H1 (cell line): Measurements from ENCODE around the gene EPHB3. TPM values are rescaled to one million over a fixed set of nuclear protein-coding genes. Genes with fewer than 3 reads are reported as not detected.

Experiments used
- CTCF ChIA-PET: fragments of 300-600 bp; sonication (Branson Sonifier 250); formaldehyde crosslinking; loops from one replicate; lab custom pipeline; 2021; ENCODE audit not compliant: partially characterized antibody; lab: Charles Lee
- POLR2A ChIA-PET: fragments of 300-600 bp; sonication (Branson Sonifier 250); formaldehyde crosslinking; loops from one replicate; lab custom pipeline; 2021; ENCODE audit warnings: inconsistent platforms; ENCODE audit not compliant: partially characterized antibody; lab: Charles Lee
- DNase-seq, 2 experiments: peaks; one replicate each; pipeline versions ENCODE4 v3.0.0 to v3.0.0-alpha.2; 2010 to 2022; ENCODE audit warnings: low spot score in 2 of 2, low read depth in 1 of 2, mixed read lengths in 1 of 2
- FAIRE-seq: peaks from 2 replicates; lab custom pipeline; 2011; peaks lifted over from hg19 to GRCh38; lab: Jason Lieb, UNC
- H2AFZ ChIP-seq: 2 replicates; pipeline ENCODE4 v1.8.1; 2012; ENCODE audit warnings: low read length, inconsistent platforms
- H2AK5ac ChIP-seq: 2 replicates; pipeline ENCODE4 v1.6.1; 2013; ENCODE audit warnings: low read depth, low read length
- H2BK120ac ChIP-seq: replicated peaks from 2 replicates; pipeline ENCODE3; 2013; ENCODE audit warnings: low read depth, low read length, inconsistent platforms
- H2BK12ac ChIP-seq: 2 replicates; pipeline ENCODE4 v1.6.1; 2013; ENCODE audit warnings: low read depth, low read length
- H2BK15ac ChIP-seq: 2 replicates; pipeline ENCODE4 v1.6.1; 2013; ENCODE audit warnings: low read length
- H2BK20ac ChIP-seq: 2 replicates; pipeline ENCODE4 v1.6.1; 2013; ENCODE audit warnings: low read length
- H2BK5ac ChIP-seq: 2 replicates; pipeline ENCODE4 v1.6.1; 2013; ENCODE audit warnings: low read depth, low read length
- H3K14ac ChIP-seq: 2 replicates; pipeline ENCODE4 v1.6.1; 2013; ENCODE audit warnings: inconsistent platforms; ENCODE audit not compliant: insufficient read length
- H3K18ac ChIP-seq: 2 replicates; pipeline ENCODE4 v1.6.1; 2013; ENCODE audit warnings: low read length; ENCODE audit errors: extremely low read depth
- H3K23ac ChIP-seq: 2 replicates; pipeline ENCODE4 v1.6.1; 2013; ENCODE audit warnings: inconsistent platforms; ENCODE audit not compliant: insufficient read length
- H3K23me2 ChIP-seq: 2 replicates; pipeline ENCODE4 v1.6.1; 2013; ENCODE audit warnings: low read depth, low read length
- H3K27ac ChIP-seq: 2 replicates; pipeline ENCODE4 v1.6.1; 2011; ENCODE audit warnings: low read depth, low read length, inconsistent platforms
- H3K27me3 ChIP-seq, 4 experiments: replicated peaks in 1 of 4; 1 replicate in 1 of 4; 2 replicates in 3 of 4; pipeline versions ENCODE4 v1.6.1 to v1.8.1; 2011 to 2013; ENCODE audit warnings: low read length in 3 of 4, mild to moderate bottlenecking in 3 of 4, inconsistent platforms in 2 of 4, mixed read lengths in 2 of 4, moderate library complexity in 1 of 4; ENCODE audit not compliant: control insufficient read depth in 3 of 4, insufficient read depth in 3 of 4; ENCODE audit errors: extremely low read depth in 1 of 4
- H3K36me3 ChIP-seq, 4 experiments: 2 replicates each; pipeline versions ENCODE4 v1.6.1 to v1.8.1; 2011 to 2013; ENCODE audit warnings: mild to moderate bottlenecking in 4 of 4, low read length in 3 of 4, moderate library complexity in 2 of 4, control low read depth in 1 of 4, inconsistent platforms in 1 of 4; ENCODE audit not compliant: insufficient read depth in 4 of 4, control insufficient read depth in 2 of 4
- H3K4ac ChIP-seq: replicated peaks from 2 replicates; pipeline ENCODE3; 2013; ENCODE audit warnings: low read length, low read depth, mixed read lengths, inconsistent platforms; ENCODE audit not compliant: insufficient read length
- H3K4me1 ChIP-seq, 4 experiments: replicated peaks in 1 of 4; 1 replicate in 1 of 4; 2 replicates in 3 of 4; pipeline versions ENCODE4 v1.6.1 to v1.8.1; 2011 to 2013; ENCODE audit warnings: low read length in 3 of 4, inconsistent platforms in 2 of 4, mixed read lengths in 1 of 4; ENCODE audit not compliant: insufficient read depth in 4 of 4, control insufficient read depth in 3 of 4
- H3K4me2 ChIP-seq, 2 experiments: 2 replicates each; pipeline versions ENCODE4 v1.6.1 to v1.8.1; 2011 to 2013; ENCODE audit warnings: low read depth in 2 of 2, low read length in 2 of 2, control low read depth in 1 of 2, inconsistent platforms in 1 of 2, mild to moderate bottlenecking in 1 of 2; ENCODE audit not compliant: insufficient read depth in 1 of 2
- H3K4me3 ChIP-seq, 4 experiments: fragments of 200-600, 300-600 bp in 1 of 4; sonication (generic), shearing (Covaris generic), sonication (Bioruptor Twin) in 1 of 4; 2 replicates each; pipeline versions ENCODE4 v1.5.1 to v1.8.1; 2011 to 2016; ENCODE audit warnings: low read length in 4 of 4, low read depth in 3 of 4, control low read depth in 2 of 4, inconsistent platforms in 2 of 4, mild to moderate bottlenecking in 2 of 4, mixed read lengths in 1 of 4, moderate library complexity in 1 of 4; ENCODE audit not compliant: insufficient read depth in 2 of 4; ENCODE audit errors: extremely low read depth in 1 of 4
- H3K56ac ChIP-seq: replicated peaks from 2 replicates; pipeline ENCODE3; 2013; ENCODE audit warnings: low read depth, mild to moderate bottlenecking, mixed read lengths, low read length, inconsistent platforms; ENCODE audit not compliant: insufficient read length
- H3K79me1 ChIP-seq: 2 replicates; pipeline ENCODE4 v1.6.1; 2013; ENCODE audit warnings: low read depth, low read length, control low read depth
- H3K79me2 ChIP-seq, 2 experiments: 2 replicates each; pipeline versions ENCODE4 v1.6.1 to v1.8.1; 2012 to 2013; ENCODE audit warnings: low read length in 2 of 2, mild to moderate bottlenecking in 2 of 2, inconsistent platforms in 1 of 2; ENCODE audit not compliant: insufficient read depth in 2 of 2, control insufficient read depth in 1 of 2
- H3K9ac ChIP-seq, 4 experiments: replicated peaks in 1 of 4; 1 replicate in 1 of 4; 2 replicates in 3 of 4; pipeline versions ENCODE4 v1.6.1 to v1.8.1; 2011 to 2013; ENCODE audit warnings: low read depth in 3 of 4, low read length in 3 of 4, control low read depth in 2 of 4, mild to moderate bottlenecking in 2 of 4, moderate library complexity in 2 of 4, inconsistent platforms in 1 of 4; ENCODE audit errors: extremely low read depth in 1 of 4
- H3K9me3 ChIP-seq, 2 experiments: 2 replicates each; pipeline versions ENCODE4 v1.6.1 to v1.8.1; 2012 to 2013; ENCODE audit warnings: mild to moderate bottlenecking in 2 of 2, moderate library complexity in 2 of 2, control low read depth in 1 of 2, inconsistent platforms in 1 of 2, low read depth in 1 of 2, low read length in 1 of 2, mixed read lengths in 1 of 2; ENCODE audit not compliant: insufficient read depth in 2 of 2
- H4K20me1 ChIP-seq, 2 experiments: replicated peaks in 1 of 2; 2 replicates each; pipeline versions ENCODE3 to v1.8.1; 2011 to 2013; ENCODE audit warnings: inconsistent platforms in 2 of 2, low read length in 2 of 2, mild to moderate bottlenecking in 1 of 2; ENCODE audit not compliant: insufficient read depth in 2 of 2, control insufficient read depth in 1 of 2
- H4K5ac ChIP-seq: 2 replicates; pipeline ENCODE4 v1.6.1; 2013; ENCODE audit warnings: low read length, low read depth, mixed read lengths, inconsistent platforms; ENCODE audit not compliant: insufficient read length
- H4K8ac ChIP-seq: 2 replicates; pipeline ENCODE4 v1.8.0; 2013; ENCODE audit warnings: mild to moderate bottlenecking, moderate library complexity, low read length, inconsistent platforms; ENCODE audit not compliant: insufficient read depth; ENCODE audit errors: extremely low read depth
- H4K91ac ChIP-seq: replicated peaks from 2 replicates; pipeline ENCODE3; 2013; ENCODE audit warnings: low read length, mixed read lengths, inconsistent platforms; ENCODE audit not compliant: insufficient read length
- CBX8 ChIP-seq: fragments of 300-800, 300-1000 bp; sonication (generic); IDR thresholded peaks from 2 replicates; pipeline ENCODE4 v1.7.1; 2016; ENCODE audit warnings: low read depth, low read length, borderline replicate concordance
- CEBPB ChIP-seq: IDR thresholded peaks from 2 replicates; pipeline ENCODE4 v1.6.1; 2012; ENCODE audit warnings: low read depth, low read length
- CTBP2 ChIP-seq: IDR thresholded peaks from 2 replicates; pipeline ENCODE4 v1.7.0; 2011; ENCODE audit warnings: borderline replicate concordance, mild to moderate bottlenecking, moderate library complexity, mixed read lengths, low read length; ENCODE audit not compliant: insufficient read depth, insufficient read length
- EGR1 ChIP-seq: IDR thresholded peaks from 2 replicates; pipeline ENCODE4 v1.6.1; 2011; ENCODE audit warnings: low read depth, low read length, borderline replicate concordance
- MAFK ChIP-seq: IDR thresholded peaks from 2 replicates; pipeline ENCODE4 v1.6.1; 2012; ENCODE audit warnings: low read depth, mild to moderate bottlenecking, improper control_type of control experiment, low read length
- RFX5 ChIP-seq: IDR thresholded peaks from 2 replicates; pipeline ENCODE4 v1.6.1; 2011; ENCODE audit warnings: low read depth, low read length, improper control_type of control experiment, borderline replicate concordance
- SIN3A ChIP-seq, 2 experiments: IDR thresholded peaks in 1 of 2; conservative IDR thresholded peaks in 1 of 2; 2 replicates each; pipeline ENCODE4 v1.6.1; 2011 to 2012; ENCODE audit warnings: low read length in 2 of 2, improper control_type of control experiment in 1 of 2, low read depth in 1 of 2, mild to moderate bottlenecking in 1 of 2
- SIRT6 ChIP-seq: IDR thresholded peaks from one replicate; pipeline ENCODE4 v1.7.1; 2012; ENCODE audit warnings: low read length, inconsistent platforms
- TAF7 ChIP-seq: optimal IDR thresholded peaks from 2 replicates; pipeline ENCODE3; 2011; ENCODE audit warnings: low read depth, mild to moderate bottlenecking, inconsistent platforms, low read length, moderate library complexity, borderline replicate concordance
- WGBS, 2 experiments: shearing (Covaris generic) in 1 of 2; methylation state at CpG; one replicate each; pipeline versions ENCODE4 v1.1.6 to v1.1.7; 2013 to 2015; ENCODE audit warnings: low lambda C conversion rate in 2 of 2, mixed read lengths in 2 of 2, inconsistent platforms in 1 of 2, low coverage in 1 of 2, missing lambda C conversion rate in 1 of 2; ENCODE audit not compliant: insufficient replicate concordance in 2 of 2, insufficient coverage in 1 of 2, insufficient read length in 1 of 2; ENCODE audit errors: extremely low coverage in 1 of 2, missing lambda C conversion rate in 1 of 2; 5-methylcytosine and 5-hydroxymethylcytosine counted together
- polyA plus RNA-seq, 7 experiments: library from polyadenylated mRNA; depleted of rRNA in 3 of 7; stranded (reverse) in 5 of 7; unstranded in 2 of 7; fragments of >200 nt in 5 of 7; fragments of 200-250 nt in 2 of 7; gene quantifications; 1 replicate in 5 of 7; 2 replicates in 1 of 7; 4 replicates in 1 of 7; pipeline versions ENCODE4 v1.2.1 to v1.2.3, GENCODE V29; 2011 to 2013; ENCODE audit warnings: missing spikeins in 2 of 7, mixed read lengths in 2 of 7
- total RNA-seq: library from RNA; stranded (reverse); fragmentation: NEBNext Ultra II Directional; extraction: Animal tissue kit (Norgen Biotek cat#: 25700); gene quantifications from 2 replicates; pipeline ENCODE4 v1.2.1, GENCODE V29; 2021

The EPHB3 gene
- total and polyA plus RNA-seq, 2 of the 8 experiments (the other 6 are each of a cell fraction or from before 2014, with no cell fraction given), result 0.41 to 0.91 TPM

GRCh38 chr3:184532940-184533732 lies 28.4 kb upstream of the EPHB3 start:
- no peak overlapping the region for H3K27ac ChIP-seq
- no peak overlapping the region for H2BK20ac ChIP-seq
- no peak overlapping the region for H2BK5ac ChIP-seq
- no peak overlapping the region for H2BK120ac ChIP-seq
- no peak overlapping the region for H3K4ac ChIP-seq
- H3K18ac ChIP-seq, result no peak overlapping the region
- H4K91ac ChIP-seq, result no peak overlapping the region
- CTCF ChIA-PET, result interaction anchor here (0.7 to 8.6 kb wide), 8 partner anchors 8 to 1460 kb away, joined by 3 to 155 read pairs (median 6); no protein-coding TSS in a partner anchor
- H3K4me3 ChIP-seq, result no peak overlapping the region
- H3K27me3 ChIP-seq, result no peaks in the 10 kb centered on the region
- no peak overlapping the region for H2BK12ac ChIP-seq
- no peak overlapping the region for H3K14ac ChIP-seq
- no peak overlapping the region for H2AFZ ChIP-seq
- H3K4me1 ChIP-seq, result no peaks in the 10 kb centered on the region
- no peak for FAIRE-seq
- no peak overlapping the region for H2BK15ac ChIP-seq
- 86% methylated on average over 8 of the region's 8 CpGs; no CpG with 5 or more reads in 1 of the 2 experiments for WGBS, 2 experiments
- no peak overlapping the region for H3K56ac ChIP-seq
- POLR2A ChIA-PET, result no interaction called here
- H3K23ac ChIP-seq, result no peak overlapping the region
- no peaks in the 10 kb centered on the region for H4K20me1 ChIP-seq
- H3K9ac ChIP-seq, result no peak overlapping the region
- no peak overlapping the region for H4K5ac ChIP-seq
- H3K79me1 ChIP-seq, result no peaks in the 10 kb centered on the region
- no peaks in the 10 kb centered on the region for H3K9me3 ChIP-seq
- H3K4me2 ChIP-seq, result no peak overlapping the region
- no peaks in the 10 kb centered on the region for H3K79me2 ChIP-seq
- no peaks in the 10 kb centered on the region for H3K36me3 ChIP-seq
- no peaks in the 10 kb centered on the region for H3K23me2 ChIP-seq
- no peak overlapping the region for H2AK5ac ChIP-seq
- no peak overlapping the region for H4K8ac ChIP-seq
- DNase-seq, result no peak
- TF ChIP-seq CTBP2, result no peak
- TF ChIP-seq MAFK, result no peak
- no peak for TF ChIP-seq EGR1
- TF ChIP-seq CEBPB, result no peak
- TF ChIP-seq RFX5, result no peak
- no peak for TF ChIP-seq CBX8
- no peak for TF ChIP-seq SIN3A (conservative IDR thresholded peaks at IDR 0.05 in 1 of 2, IDR thresholded peaks at IDR 0.05 in 1 of 2; ENCODE audit: low read depth in 1 of 2, low read length in 2 of 2)
- no peak for TF ChIP-seq TAF7
- TF ChIP-seq SIRT6, result no peak
